ENCODE data around the gene GPR26. TPM values are rescaled to one million over a fixed set of nuclear protein-coding genes. Genes with fewer than 3 reads are reported as not detected.

GPR26 gene
- total RNA-seq, 1 experiment from 2014 or later = not detected

GRCh38 chr10:123648595-123648994 is 17.6 kb upstream of the GPR26 start:
- Mint-ChIP-seq H3K36me3 (ENCODE audit: insufficient read depth, unreplicated experiment) (no peaks in the 10 kb centered on the region), H3K9me3 (ENCODE audit: low read depth, unreplicated experiment) (no peaks in the 10 kb centered on the region), H3K27ac (ENCODE audit: unreplicated experiment) (no peak overlapping the region), H3K27me3 (ENCODE audit: unreplicated experiment) (peaks cover 59% of the 10 kb centered on the region), H3K4me1 (ENCODE audit: low read depth, unreplicated experiment) (no peaks in the 10 kb centered on the region), H3K4me3 (ENCODE audit: low read depth, unreplicated experiment) (no peak overlapping the region)
- intact Hi-C loops (cut with micrococcal nuclease; ENCODE audit: unreplicated experiment) = no loop called here
- DNase-seq = no peak
- no TSS peak for BruUV-seq (replicated peaks)
- CTCF ChIA-PET = no interaction called here
- TF ChIP-seq CTCF (IDR thresholded peaks at IDR 0.05; ENCODE audit: unreplicated experiment) = no peak

- Mint-ChIP-seq H3K4me1 (ENCODE audit: low read depth, unreplicated experiment) (no peaks in the 10 kb centered on the region), H3K9me3 (ENCODE audit: low read depth, unreplicated experiment) (no peaks in the 10 kb centered on the region), H3K4me3 (ENCODE audit: low read depth, unreplicated experiment) (no peak overlapping the region), H3K36me3 (ENCODE audit: insufficient read depth, unreplicated experiment) (no peaks in the 10 kb centered on the region), H3K27ac (ENCODE audit: unreplicated experiment) (no peak overlapping the region), H3K27me3 (ENCODE audit: unreplicated experiment) (peaks cover 49% of the 10 kb centered on the region)
- DNase-seq = no peak
- CTCF ChIA-PET = interaction anchor here (0.7 kb wide), 1 partner anchor 131 kb away, joined by 4 read pairs; no protein-coding TSS in a partner anchor
- no TSS peak for BruUV-seq (replicated peaks)
- TF ChIP-seq CTCF (IDR thresholded peaks at IDR 0.05; ENCODE audit: unreplicated experiment) = no peak
- intact Hi-C loops (cut with micrococcal nuclease; ENCODE audit: unreplicated experiment) = no loop called here
Observed at GRCh38 chr10:123649676-123650075, 16.5 kb upstream of the GPR26 start.

- intact Hi-C loops (cut with micrococcal nuclease; ENCODE audit: unreplicated experiment) = no loop called here
- H3K27ac Mint-ChIP-seq (ENCODE audit: unreplicated experiment) = no peak overlapping the region
- no peak overlapping the region for H3K4me3 Mint-ChIP-seq (ENCODE audit: low read depth, unreplicated experiment)
- no peak for TF ChIP-seq CTCF (IDR thresholded peaks at IDR 0.05; ENCODE audit: unreplicated experiment)
- no peaks in the 10 kb centered on the region for H3K36me3 Mint-ChIP-seq (ENCODE audit: insufficient read depth, unreplicated experiment)
- no peak for DNase-seq
- CTCF ChIA-PET = no interaction called here
- H3K4me1 Mint-ChIP-seq (ENCODE audit: low read depth, unreplicated experiment) = no peaks in the 10 kb centered on the region
- no TSS peak for BruUV-seq (replicated peaks)
- H3K27me3 Mint-ChIP-seq (ENCODE audit: unreplicated experiment) = peaks cover 31% of the 10 kb centered on the region
- H3K9me3 Mint-ChIP-seq (ENCODE audit: low read depth, unreplicated experiment) = no peaks in the 10 kb centered on the region
Observed at GRCh38 chr10:123651421-123652047, 14.6 kb upstream of the GPR26 start.

GRCh38 chr10:123655751-123656150 is 10.4 kb upstream of the GPR26 start:
- no peak for TF ChIP-seq CTCF (IDR thresholded peaks at IDR 0.05; ENCODE audit: unreplicated experiment)
- no TSS peak for BruUV-seq (replicated peaks)
- intact Hi-C loops (cut with micrococcal nuclease; ENCODE audit: unreplicated experiment) = no loop called here
- H3K27ac Mint-ChIP-seq (ENCODE audit: unreplicated experiment) = no peak overlapping the region
- no peak for DNase-seq
- CTCF ChIA-PET = no interaction called here
- H3K4me1 Mint-ChIP-seq (ENCODE audit: low read depth, unreplicated experiment) = no peaks in the 10 kb centered on the region
- no peaks in the 10 kb centered on the region for H3K36me3 Mint-ChIP-seq (ENCODE audit: insufficient read depth, unreplicated experiment)
- no peaks in the 10 kb centered on the region for H3K27me3 Mint-ChIP-seq (ENCODE audit: unreplicated experiment)
- H3K9me3 Mint-ChIP-seq (ENCODE audit: low read depth, unreplicated experiment) = no peaks in the 10 kb centered on the region
- no peak overlapping the region for H3K4me3 Mint-ChIP-seq (ENCODE audit: low read depth, unreplicated experiment)
